GM18870 (cell line): ENCODE results near the gene GOLPH3L.
"Not testable (repeated sequence)": the region's sequence is repeated elsewhere in the genome, so short reads cannot be mapped to it uniquely, and the experiment has no call there.

Experiments
- ATAC-seq: cut with Tn5 transposase; IDR thresholded peaks from one replicate; pipeline ENCODE4 v1.9.1; 2021; ENCODE audit warnings: moderate library complexity; ENCODE audit not compliant: unreplicated experiment

Gene GOLPH3L

DNA sequence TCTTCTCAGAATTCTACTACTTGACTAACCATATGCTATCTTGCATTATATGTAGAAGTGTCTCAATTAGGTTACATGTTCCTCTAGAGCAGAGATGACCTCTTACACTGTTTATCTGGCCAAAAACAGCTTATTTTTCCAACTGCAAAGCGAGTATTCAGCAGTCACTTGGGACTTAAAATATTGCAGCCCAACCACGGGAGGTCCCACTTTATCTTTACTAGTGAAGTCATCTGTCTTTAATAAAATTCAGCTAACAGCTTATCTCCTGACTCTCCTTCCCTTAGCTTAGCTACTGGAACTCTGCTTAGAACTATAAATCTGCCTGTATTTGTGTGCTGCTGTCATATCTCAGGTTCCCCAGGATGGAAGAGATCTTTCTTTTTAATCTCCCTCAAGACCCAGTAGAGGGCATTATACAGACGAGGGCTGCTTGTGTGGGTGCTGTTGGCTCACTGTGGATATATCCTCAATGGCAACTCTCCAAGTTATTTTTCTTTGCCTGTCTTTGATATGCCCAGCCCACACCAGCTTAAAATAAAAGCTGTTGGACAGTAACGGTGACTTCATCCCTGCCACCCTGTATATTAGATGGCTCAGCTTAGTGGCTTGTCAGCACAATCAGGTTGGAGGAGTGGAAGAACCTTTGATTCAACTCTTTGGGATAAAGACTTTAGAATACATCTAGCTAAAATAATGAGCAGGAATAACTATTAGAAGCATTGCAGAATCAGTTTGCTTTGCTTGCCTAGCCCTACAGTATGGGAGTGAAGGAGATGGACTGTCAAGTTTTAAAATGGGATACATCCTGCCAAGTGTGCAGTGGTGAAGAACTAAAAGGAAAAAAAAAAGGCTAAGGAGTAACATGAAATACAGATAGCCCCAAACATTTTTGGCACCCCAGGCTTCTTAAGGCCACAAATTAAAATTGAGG is 77.1 kb downstream of the GOLPH3L start:
- no peak for ATAC-seq

DNA sequence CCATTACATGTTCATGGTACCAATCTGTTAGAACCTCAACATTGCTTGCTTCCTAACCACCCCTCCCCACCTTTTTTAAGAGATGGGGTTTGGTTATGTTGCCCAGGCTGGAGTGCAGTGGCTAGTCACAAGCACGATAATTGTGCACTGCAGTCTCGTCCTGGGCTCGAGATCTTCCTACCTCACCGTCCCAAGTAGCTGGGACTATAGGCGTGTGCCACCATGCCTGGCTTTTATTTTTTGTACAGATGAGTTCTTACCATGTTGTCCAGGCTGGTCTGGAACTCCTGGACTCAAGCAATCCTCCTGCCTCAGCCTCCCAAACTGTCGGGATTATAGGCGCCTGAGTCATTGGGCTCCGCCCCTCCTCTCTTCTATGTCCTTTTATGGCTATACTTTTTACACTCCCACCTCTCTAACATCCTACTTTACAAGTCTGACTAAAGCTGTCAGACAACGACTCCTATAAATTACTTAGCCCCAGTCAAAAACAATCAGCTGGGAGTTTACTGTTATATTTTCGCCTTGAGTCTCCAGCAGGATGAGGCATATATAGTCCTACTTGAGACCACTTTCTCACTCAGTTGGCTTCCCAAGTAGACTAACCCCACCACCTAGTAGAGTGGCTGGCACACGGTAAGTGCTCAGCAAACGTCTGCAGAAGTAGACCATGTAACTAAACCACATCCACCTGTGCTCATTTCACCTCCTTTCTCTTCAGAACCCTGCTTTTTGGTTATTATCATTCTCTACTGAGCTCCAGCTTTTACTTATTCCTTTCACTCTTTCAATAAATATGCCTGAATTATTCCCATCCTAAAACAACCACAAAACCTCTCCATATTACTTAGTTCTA is 81.4 kb downstream of the GOLPH3L start:
- no peak for ATAC-seq

DNA sequence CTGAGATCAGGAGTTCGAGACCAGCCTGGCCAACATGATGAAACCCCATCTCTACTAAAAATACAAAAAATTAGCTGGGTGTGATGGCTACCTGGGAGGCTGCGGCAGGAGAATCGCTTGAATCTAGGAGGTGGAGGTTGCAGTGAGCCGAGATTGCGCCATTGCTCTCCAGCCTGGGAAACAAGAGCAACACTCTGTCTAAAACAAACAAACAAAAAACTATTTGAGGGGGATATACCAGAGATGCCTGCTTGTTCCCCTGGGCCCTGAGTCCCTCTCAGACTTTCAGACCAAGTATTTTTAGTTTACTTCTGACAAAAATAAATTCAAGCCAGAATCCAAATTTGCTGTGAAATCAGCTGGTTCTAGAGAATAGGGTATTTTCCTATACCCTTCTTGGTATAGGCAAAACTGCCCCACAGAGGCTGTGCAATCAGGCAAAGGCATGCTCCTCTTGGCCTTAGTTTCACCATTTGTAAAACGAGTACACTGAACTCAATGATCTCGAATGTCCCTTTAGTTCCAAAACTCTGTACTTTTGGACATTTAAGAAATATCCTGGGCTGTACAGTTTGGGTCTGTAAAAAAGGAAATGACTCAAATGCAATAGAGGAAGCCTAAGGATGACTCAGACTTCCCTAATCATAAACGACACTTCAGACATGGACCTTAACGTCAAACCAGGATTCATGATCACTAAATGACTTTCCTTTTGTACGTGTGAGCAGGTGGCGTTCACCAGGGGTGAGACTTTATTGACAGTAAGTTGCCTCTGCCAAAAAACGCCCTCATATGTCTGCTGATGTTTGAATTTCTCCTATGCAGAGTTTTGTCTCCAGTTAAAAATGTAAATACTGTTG is 83.7 kb downstream of the GOLPH3L start:
- peak; percentile 37 for ATAC-seq

DNA sequence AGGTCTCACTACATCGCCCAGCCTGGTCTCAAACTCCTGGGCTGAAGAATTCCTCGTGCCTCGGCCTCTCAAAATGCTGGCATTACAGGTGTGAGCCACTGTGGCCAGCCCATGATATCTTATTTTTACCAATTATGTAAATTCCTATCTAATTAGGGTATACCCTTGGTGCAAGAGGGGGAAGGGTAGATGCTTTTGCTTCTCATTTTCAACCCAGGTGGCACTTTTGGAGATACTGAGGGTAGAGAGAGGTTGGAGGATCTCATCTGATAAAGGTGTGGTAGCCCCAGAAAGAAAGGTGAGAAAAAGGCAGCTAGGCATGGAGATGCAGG is 85.0 kb downstream of the GOLPH3L start:
- ATAC-seq, result no peak

DNA sequence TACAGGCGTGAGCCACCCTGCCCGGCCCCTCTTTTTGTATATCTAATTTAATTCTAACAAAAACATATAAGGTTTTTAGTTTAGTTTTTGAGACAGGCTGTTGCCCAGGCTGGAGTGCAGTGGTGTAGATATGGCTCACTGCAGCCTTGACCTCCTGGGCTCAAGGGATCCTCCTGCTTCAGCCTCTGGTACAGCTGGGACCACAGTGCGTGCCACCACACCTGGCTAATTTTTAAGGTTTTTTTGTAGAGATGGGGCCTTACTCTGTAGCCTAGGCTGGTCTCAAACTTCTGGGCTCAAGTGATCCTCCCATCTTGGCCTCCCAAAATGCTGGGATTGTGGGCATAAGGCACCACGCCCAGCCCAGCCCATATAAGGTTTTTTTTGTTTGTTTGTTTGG is 86.4 kb downstream of the GOLPH3L start:
- no peak for ATAC-seq

DNA sequence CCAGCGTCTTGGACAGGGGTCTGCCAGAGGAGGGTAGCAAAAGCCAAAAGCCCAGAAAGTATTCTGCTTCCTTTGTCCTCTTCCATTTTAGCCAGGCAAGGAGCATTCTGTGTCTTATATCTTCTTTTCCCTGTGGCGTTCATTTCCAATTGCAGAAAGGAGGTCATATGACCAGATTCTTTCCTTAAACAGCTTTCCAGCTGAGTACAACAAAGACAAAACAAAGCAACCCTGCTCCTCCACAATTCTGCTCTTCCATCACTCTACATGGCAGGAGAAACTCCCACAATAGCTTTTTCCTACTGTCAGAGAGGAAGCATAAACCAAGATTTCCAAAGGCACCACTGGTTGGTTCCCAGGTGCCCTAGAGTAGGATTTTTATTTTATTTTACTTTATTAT is 87.2 kb downstream of the GOLPH3L start:
- ATAC-seq, result no peak

DNA sequence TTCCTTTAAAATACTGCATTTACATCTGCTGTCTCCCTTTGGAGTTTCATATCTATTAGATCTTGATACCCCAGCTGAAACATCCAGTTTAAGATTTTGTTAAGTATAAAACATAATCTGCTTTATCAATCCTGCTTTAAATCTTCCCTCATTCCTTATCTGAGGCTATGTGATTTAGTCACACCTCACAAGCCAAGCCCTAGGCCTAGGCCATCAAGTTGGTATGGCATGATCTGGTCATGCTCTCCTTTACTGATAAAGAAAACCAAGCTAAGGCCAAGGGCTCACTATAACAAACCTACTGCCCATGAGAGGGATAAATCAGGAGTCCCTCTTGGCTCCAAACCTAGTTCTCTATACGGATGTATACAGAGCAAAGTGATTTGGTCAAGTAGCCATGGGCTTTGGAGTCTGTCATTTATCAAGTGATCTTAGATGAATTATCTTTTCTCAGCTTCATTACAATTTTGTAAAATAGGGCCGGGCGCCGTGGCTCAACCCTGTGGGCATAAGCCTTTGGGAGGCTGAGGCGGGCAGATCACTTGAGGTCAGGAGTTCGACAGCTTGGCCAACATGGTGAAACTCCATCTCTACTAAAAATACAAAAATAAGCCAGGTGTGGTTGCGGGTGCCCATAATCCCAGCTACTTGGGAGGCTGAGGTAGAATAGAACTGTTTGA is 90.4 kb downstream of the GOLPH3L start:
- ATAC-seq, result no peak

DNA sequence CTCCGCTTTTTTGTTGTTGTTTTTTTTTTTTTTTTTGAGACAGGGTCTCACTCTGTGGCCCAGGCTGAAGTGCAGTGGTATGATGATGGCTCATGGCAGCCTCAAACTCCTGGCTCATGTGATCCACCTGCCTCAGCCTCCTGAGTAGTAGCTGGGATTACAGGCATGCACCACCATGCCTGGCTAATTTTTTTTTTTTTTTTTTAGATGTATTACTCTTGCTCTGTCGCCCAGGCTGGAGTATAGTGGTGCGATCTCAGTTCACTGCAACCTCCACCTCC is 91.6 kb downstream of the GOLPH3L start:
- ATAC-seq, result not testable (repeated sequence)

DNA sequence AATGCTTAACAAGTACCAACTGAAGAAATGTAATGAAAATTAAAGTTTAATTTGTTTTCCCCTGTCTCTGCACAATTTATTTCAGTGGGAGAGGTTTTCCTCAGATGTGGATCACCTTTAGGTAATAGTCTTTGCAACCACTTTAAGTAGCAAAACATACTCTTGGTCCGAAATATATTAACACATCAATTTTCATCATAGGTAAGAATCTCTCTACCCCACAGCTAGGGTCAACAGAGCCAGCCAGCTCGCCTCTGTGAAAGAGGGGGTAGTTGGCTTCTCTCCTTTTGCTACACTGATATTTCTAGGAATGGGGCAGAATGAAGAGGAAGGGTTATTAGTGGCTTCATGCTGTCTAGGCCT is 92.7 kb downstream of the GOLPH3L start:
- ATAC-seq, result no peak

DNA sequence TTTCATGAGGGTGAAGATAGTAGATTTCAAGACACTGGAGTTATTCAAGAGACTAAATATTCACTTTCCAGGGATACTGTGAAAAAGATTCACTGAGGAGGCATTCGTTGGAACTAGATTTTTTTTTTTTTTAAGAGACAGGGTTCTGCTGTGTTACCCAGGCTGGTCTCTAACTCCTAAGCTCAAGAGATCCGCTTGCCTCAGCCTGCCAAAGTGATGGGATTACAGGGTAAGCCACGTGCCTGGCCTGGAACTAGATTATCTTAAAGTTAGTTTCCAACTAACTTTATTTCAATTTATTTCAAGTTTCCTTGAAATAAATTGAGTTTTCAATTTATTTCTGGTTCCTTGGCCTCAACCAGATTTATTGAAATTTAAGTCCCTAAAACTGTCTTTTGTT is 93.2 kb downstream of the GOLPH3L start:
- no peak for ATAC-seq

DNA sequence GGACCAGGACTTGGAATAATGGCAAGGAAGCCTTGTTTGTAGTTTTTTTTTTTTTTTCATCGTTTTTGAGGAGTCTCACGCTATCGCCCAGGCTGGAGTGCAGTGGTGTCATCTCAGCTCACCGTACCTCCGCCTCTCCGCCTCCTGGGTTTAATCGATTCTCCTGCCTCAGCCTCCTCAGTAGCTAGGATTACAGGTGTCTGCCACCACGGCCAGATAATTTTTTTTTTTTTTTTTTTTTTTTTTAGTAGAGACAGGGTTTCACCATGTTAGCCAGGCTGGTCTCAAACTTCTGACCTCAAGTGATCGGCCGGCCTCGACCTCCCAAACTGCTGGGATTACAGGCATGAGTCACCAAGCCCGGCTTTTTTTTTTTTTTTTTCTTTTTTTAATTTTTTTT is 94.6 kb downstream of the GOLPH3L start:
- ATAC-seq, result not testable (repeated sequence)

DNA sequence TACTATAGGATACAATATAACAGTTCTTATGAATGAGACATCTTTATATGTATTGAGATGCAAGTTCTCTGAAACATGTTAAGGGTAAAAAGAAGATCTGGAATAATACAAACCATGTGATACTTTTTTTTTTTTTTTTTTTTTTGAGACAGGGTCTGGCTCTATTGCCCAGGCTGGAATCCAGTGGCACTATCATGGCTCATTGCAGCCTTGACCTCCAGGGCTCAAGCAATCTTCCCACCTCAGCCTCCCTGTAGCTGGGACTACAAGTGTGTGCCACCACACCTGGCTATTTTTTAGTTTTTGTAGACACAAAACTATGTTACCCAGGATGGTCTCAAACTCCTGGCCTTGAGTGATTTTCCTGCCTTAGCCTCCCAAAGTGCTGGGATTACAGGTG is 95.4 kb downstream of the GOLPH3L start:
- no peak for ATAC-seq

DNA sequence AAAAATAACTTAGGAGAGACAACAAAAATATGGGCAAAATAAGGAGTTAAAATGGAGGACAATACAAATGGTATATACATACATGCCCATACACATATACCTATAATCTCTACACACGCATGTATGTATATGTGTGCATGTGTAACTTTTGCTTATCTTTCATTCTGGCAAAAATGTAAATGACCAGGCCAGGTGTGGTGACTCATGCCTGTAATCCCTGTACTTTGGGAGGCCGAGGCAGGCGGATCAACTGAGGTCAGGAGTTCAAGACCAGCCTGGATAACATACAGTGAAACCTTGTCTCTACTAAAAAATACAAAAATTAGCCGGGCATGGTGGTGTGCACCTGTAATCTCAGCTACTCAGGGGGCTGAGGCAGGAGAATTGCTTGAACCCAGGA is 98.6 kb downstream of the GOLPH3L start:
- not testable (repeated sequence) for ATAC-seq

DNA sequence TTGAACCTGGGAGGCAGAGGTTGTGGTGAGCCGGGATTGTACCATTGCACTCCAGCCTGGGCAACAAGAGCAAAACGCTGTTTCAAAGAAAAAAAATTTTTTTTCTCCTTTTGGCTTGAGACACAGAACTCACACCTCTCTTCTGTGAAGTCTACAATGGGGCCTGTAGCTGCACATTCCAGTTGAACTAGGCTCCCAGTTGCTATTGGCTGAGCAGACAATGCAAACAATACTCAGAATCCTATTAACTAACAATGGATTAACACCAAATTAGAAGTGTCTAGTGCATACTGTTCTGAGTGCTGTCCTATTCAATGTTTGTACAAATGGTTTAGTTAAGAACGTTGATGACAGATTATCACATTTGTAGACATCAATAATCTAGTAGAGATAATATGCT is 100.0 kb downstream of the GOLPH3L start:
- ATAC-seq, result no peak
